ENCODE measurements around the gene SLC39A13.

DNA sequence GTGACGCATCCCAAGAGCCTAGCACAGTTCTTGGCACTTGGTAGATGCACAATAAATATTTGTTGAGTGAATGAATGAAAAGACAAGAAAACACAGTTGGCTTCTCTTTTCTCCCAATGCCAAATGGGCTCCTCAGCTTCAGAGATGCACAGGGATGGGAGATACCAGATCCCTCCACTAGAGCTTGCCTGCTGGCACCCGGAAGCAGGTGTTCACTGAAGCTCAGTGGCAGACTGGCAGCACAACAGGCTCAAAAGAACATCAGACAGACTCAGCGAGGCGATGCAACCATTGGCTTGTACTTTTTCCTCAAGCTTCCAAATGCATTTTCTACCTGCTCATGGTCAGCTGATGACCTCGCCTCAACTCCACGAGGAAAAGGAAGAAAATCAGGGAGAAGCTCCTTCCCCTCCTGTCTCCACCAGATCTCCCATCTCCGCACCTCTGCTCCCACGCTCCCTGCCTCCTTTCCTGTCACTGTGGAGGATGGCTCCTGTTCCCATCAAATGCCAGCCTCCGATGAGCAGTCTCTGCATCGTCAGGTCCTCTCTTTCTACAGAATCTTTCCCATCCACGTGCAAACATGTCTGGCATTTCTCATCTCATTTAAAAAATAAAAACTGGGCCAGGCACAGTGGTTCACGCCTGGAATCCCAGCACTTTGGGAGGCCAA is 34.8 kb downstream of the SLC39A13 start:
- no peak for TF ChIP-seq POLR2AphosphoS5 (IDR thresholded peaks at IDR 0.05; ENCODE audit: insufficient read depth in 1 of 2, low read depth in 1 of 2)
- TF ChIP-seq, protein P1, sequence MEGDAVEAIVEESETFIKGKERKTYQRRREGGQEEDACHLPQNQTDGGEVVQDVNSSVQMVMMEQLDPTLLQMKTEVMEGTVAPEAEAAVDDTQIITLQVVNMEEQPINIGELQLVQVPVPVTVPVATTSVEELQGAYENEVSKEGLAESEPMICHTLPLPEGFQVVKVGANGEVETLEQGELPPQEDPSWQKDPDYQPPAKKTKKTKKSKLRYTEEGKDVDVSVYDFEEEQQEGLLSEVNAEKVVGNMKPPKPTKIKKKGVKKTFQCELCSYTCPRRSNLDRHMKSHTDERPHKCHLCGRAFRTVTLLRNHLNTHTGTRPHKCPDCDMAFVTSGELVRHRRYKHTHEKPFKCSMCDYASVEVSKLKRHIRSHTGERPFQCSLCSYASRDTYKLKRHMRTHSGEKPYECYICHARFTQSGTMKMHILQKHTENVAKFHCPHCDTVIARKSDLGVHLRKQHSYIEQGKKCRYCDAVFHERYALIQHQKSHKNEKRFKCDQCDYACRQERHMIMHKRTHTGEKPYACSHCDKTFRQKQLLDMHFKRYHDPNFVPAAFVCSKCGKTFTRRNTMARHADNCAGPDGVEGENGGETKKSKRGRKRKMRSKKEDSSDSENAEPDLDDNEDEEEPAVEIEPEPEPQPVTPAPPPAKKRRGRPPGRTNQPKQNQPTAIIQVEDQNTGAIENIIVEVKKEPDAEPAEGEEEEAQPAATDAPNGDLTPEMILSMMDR (IDR thresholded peaks at IDR 0.05) = no peak
- TF ChIP-seq POLR2A (IDR thresholded peaks at IDR 0.05) = no peak

Data from vagina (tissue), 2 donors.